ENCODE data around the gene B4GALT6. TPM values are rescaled to one million over a fixed set of nuclear protein-coding genes. Genes with fewer than 3 reads are reported as not detected.

Gene B4GALT6
- total RNA-seq, 1 experiment from 2014 or later, result 16.1 TPM

DNA sequence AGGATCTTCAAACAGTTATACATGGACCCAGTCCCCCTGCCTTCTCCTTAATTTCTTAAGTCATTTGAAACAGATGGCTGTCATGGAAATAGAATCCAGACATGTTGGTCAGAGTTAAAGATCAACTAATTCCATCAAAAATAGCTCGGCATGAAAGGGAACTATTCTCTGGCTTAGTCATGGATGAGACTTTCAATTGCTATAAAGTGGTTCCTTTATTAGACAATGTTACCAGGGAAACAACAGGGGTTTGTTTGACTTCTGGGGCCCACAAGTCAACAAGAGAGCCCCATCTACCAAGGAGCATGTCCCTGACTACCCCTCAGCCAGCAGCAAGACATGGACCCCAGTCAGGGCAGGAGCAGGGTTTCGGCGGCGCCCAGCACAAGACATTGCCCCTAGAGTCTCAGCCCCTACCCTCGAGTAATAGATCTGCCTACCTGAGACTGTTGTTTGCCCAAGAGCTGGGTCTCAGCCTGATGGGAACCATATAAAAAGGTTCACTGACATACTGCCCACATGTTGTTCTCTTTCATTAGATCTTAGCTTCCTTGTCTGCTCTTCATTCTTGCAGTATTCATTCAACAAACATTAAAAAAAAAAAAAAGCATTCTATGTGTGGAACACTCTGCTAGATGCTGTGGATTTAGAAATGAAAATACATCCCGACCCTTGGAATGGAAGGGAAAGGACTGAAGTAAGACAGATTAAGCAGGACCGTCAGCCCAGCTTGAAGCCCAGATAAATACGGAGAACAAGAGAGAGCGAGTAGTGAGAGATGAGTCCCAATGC, 88.1 kb downstream of the B4GALT6 start:
- Histone ChIP-seq H3K4me3 (replicated peaks in 1 of 2; ENCODE audit: low read depth in 1 of 2, low read length in 2 of 2) (no peak overlapping the region), H3K9ac (ENCODE audit: low read length) (no peak overlapping the region), H3K4me2 (ENCODE audit: low read length) (no peak overlapping the region), H3K79me2 (ENCODE audit: insufficient read depth, low read length) (no peaks in the 10 kb centered on the region), H3K36me3 (ENCODE audit: control insufficient read depth in 1 of 2, insufficient read depth in 2 of 2, low read length in 2 of 2) (no peaks in the 10 kb centered on the region), H4K20me1 (ENCODE audit: insufficient read depth) (no peaks in the 10 kb centered on the region), H3K9me2 (ENCODE audit: insufficient read depth) (no peaks in the 10 kb centered on the region), H3K4me1 (ENCODE audit: control insufficient read depth in 1 of 2, insufficient read depth in 2 of 2, low read length in 2 of 2) (no peaks in the 10 kb centered on the region), H2AFZ (ENCODE audit: low read depth, low read length, poor library complexity, severe bottlenecking) (no peak overlapping the region), H3K27me3 (ENCODE audit: insufficient read depth, low read length) (no peaks in the 10 kb centered on the region), H3K9me3 (ENCODE audit: control insufficient read depth in 1 of 2, insufficient read depth in 1 of 2, low read depth in 1 of 2, low read length in 2 of 2) (no peaks in the 10 kb centered on the region), H3K27ac (ENCODE audit: low read depth, low read length) (no peak overlapping the region)
- no peak for TF ChIP-seq POLR2AphosphoS5 (IDR thresholded peaks at IDR 0.05; ENCODE audit: low read depth, low read length)
- no peak for TF ChIP-seq ZFX (IDR thresholded peaks at IDR 0.05)
- TF ChIP-seq, protein P1, sequence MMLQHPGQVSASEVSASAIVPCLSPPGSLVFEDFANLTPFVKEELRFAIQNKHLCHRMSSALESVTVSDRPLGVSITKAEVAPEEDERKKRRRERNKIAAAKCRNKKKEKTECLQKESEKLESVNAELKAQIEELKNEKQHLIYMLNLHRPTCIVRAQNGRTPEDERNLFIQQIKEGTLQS (IDR thresholded peaks at IDR 0.05), result no peak
- TF ChIP-seq, protein P2, sequence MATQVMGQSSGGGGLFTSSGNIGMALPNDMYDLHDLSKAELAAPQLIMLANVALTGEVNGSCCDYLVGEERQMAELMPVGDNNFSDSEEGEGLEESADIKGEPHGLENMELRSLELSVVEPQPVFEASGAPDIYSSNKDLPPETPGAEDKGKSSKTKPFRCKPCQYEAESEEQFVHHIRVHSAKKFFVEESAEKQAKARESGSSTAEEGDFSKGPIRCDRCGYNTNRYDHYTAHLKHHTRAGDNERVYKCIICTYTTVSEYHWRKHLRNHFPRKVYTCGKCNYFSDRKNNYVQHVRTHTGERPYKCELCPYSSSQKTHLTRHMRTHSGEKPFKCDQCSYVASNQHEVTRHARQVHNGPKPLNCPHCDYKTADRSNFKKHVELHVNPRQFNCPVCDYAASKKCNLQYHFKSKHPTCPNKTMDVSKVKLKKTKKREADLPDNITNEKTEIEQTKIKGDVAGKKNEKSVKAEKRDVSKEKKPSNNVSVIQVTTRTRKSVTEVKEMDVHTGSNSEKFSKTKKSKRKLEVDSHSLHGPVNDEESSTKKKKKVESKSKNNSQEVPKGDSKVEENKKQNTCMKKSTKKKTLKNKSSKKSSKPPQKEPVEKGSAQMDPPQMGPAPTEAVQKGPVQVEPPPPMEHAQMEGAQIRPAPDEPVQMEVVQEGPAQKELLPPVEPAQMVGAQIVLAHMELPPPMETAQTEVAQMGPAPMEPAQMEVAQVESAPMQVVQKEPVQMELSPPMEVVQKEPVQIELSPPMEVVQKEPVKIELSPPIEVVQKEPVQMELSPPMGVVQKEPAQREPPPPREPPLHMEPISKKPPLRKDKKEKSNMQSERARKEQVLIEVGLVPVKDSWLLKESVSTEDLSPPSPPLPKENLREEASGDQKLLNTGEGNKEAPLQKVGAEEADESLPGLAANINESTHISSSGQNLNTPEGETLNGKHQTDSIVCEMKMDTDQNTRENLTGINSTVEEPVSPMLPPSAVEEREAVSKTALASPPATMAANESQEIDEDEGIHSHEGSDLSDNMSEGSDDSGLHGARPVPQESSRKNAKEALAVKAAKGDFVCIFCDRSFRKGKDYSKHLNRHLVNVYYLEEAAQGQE (IDR thresholded peaks at IDR 0.05; ENCODE audit: low read depth), result no peak
- no peak for TF ChIP-seq SRF (IDR thresholded peaks at IDR 0.05; ENCODE audit: low read depth)
- no peak for TF ChIP-seq CEBPB (IDR thresholded peaks at IDR 0.05; ENCODE audit: low read depth)
- TF ChIP-seq ELF1 (IDR thresholded peaks at IDR 0.05; ENCODE audit: borderline replicate concordance, low read depth), result no peak
- TF ChIP-seq EGR1 (IDR thresholded peaks at IDR 0.05; ENCODE audit: low read depth), result no peak
- no peak for TF ChIP-seq SIN3A (IDR thresholded peaks at IDR 0.05; ENCODE audit: low read depth)
- TF ChIP-seq EZH2 (IDR thresholded peaks at IDR 0.05), result no peak
- no peak for TF ChIP-seq EZH2phosphoT487 (IDR thresholded peaks at IDR 0.05; ENCODE audit: borderline replicate concordance)
- no peak for TF ChIP-seq POLR2A (IDR thresholded peaks at IDR 0.05; ENCODE audit: borderline replicate concordance, extremely low read depth, insufficient read depth, insufficient read length)
- TF ChIP-seq ZNF274 (IDR thresholded peaks at IDR 0.05; ENCODE audit: low read depth, low read length), result no peak
- TF ChIP-seq SP1 (IDR thresholded peaks at IDR 0.05; ENCODE audit: low read depth), result no peak
- TF ChIP-seq, protein P3, sequence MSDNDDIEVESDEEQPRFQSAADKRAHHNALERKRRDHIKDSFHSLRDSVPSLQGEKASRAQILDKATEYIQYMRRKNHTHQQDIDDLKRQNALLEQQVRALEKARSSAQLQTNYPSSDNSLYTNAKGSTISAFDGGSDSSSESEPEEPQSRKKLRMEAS (IDR thresholded peaks at IDR 0.05), result no peak
- TF ChIP-seq, protein P4, sequence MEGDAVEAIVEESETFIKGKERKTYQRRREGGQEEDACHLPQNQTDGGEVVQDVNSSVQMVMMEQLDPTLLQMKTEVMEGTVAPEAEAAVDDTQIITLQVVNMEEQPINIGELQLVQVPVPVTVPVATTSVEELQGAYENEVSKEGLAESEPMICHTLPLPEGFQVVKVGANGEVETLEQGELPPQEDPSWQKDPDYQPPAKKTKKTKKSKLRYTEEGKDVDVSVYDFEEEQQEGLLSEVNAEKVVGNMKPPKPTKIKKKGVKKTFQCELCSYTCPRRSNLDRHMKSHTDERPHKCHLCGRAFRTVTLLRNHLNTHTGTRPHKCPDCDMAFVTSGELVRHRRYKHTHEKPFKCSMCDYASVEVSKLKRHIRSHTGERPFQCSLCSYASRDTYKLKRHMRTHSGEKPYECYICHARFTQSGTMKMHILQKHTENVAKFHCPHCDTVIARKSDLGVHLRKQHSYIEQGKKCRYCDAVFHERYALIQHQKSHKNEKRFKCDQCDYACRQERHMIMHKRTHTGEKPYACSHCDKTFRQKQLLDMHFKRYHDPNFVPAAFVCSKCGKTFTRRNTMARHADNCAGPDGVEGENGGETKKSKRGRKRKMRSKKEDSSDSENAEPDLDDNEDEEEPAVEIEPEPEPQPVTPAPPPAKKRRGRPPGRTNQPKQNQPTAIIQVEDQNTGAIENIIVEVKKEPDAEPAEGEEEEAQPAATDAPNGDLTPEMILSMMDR (IDR thresholded peaks at IDR 0.05 in 2 of 3, conservative IDR thresholded peaks at IDR 0.05 in 1 of 3; ENCODE audit: borderline replicate concordance in 1 of 3, insufficient read depth in 1 of 3, low read depth in 2 of 3, low read length in 2 of 3), result no peak
- no peak for TF ChIP-seq FOSL1 (IDR thresholded peaks at IDR 0.05; ENCODE audit: low read depth)
- no peak for TF ChIP-seq CBX3 (IDR thresholded peaks at IDR 0.05; ENCODE audit: low read depth)
- TF ChIP-seq, protein P5, sequence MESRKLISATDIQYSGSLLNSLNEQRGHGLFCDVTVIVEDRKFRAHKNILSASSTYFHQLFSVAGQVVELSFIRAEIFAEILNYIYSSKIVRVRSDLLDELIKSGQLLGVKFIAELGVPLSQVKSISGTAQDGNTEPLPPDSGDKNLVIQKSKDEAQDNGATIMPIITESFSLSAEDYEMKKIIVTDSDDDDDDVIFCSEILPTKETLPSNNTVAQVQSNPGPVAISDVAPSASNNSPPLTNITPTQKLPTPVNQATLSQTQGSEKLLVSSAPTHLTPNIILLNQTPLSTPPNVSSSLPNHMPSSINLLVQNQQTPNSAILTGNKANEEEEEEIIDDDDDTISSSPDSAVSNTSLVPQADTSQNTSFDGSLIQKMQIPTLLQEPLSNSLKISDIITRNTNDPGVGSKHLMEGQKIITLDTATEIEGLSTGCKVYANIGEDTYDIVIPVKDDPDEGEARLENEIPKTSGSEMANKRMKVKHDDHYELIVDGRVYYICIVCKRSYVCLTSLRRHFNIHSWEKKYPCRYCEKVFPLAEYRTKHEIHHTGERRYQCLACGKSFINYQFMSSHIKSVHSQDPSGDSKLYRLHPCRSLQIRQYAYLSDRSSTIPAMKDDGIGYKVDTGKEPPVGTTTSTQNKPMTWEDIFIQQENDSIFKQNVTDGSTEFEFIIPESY (IDR thresholded peaks at IDR 0.05; ENCODE audit: extremely low read depth, insufficient replicate concordance, low read length), result no peak
- no peak for TF ChIP-seq YY1 (IDR thresholded peaks at IDR 0.05; ENCODE audit: extremely low read depth, insufficient replicate concordance, low read depth, low read length)
- ChIA-PET POLR2A (no interaction called here), CTCF (no interaction called here), RAD21 (ENCODE audit: low non-redundant PET in 1 of 2, low total read pairs in 2 of 2, uncharacterized antibody in 2 of 2, unreplicated experiment in 2 of 2) (no interaction called here)
- BruUV-seq (replicated peaks), result no TSS peak
- no peak for ATAC-seq
- intact Hi-C loops (cut with micrococcal nuclease), result no loop called here
- no peak for DNase-seq (ENCODE audit: low read depth, low spot score)
